Upper lobe of left lung (tissue), 4 donors: ENCODE measurements around the gene ARPIN.

Experiments
- CTCF ChIP-seq, 6 experiments: fragments of 450-650 bp in 4 of 6; fragments of 200-600 bp in 2 of 6; sonication (generic) in 2 of 6; IDR thresholded peaks; one replicate each; pipeline ENCODE4 v1.5.1; 2016 to 2019; ENCODE audit warnings: antibody characterized with exemption in 6 of 6
- EP300 ChIP-seq, 4 donors: sonication (generic); formaldehyde crosslinking; IDR thresholded peaks; one replicate each; pipeline ENCODE4 v1.5.1; 2017; ENCODE audit warnings: antibody characterized with exemption in 4 of 4, control low read depth in 2 of 4
- POLR2A ChIP-seq, 4 donors: fragments of 450-650 bp; IDR thresholded peaks; one replicate each; pipeline ENCODE4 v1.5.1; 2016 to 2017; ENCODE audit warnings: antibody characterized with exemption in 4 of 4, mild to moderate bottlenecking in 2 of 4
- POLR2AphosphoS5 ChIP-seq, 2 donors: sonication (generic); formaldehyde crosslinking; IDR thresholded peaks; one replicate each; pipeline ENCODE4 v1.5.1; 2017; ENCODE audit warnings: antibody characterized with exemption in 2 of 2

- TF ChIP-seq EP300 (IDR thresholded peaks at IDR 0.05): no peak
- no peak for TF ChIP-seq POLR2A (IDR thresholded peaks at IDR 0.05)
- no peak for TF ChIP-seq CTCF (IDR thresholded peaks at IDR 0.05)
- TF ChIP-seq POLR2AphosphoS5 (IDR thresholded peaks at IDR 0.05): no peak
Observed at GRCh38 chr15:89937365-89938350, 24.9 kb upstream of the ARPIN start.
